Fibroblast of mammary gland (primary cell): ENCODE measurements around the gene TRIM39.

ENCODE experiments used
- DNase-seq: peaks from one replicate; pipeline ENCODE4 v3.0.0-alpha.2; 2010; ENCODE audit warnings: low read depth
- H3K4me3 ChIP-seq: 2 replicates; pipeline ENCODE4 v1.5.1; 2011; ENCODE audit warnings: low read depth, mild to moderate bottlenecking, low read length, moderate library complexity; ENCODE audit not compliant: control insufficient read depth
- TF ChIP-seq, protein P1 (sequence below): conservative IDR thresholded peaks from 2 replicates; pipeline ENCODE4 v1.5.1; 2011; ENCODE audit warnings: low read depth, low read length, inconsistent platforms; ENCODE audit not compliant: control insufficient read depth, insufficient read depth

The TRIM39 gene

DNA sequence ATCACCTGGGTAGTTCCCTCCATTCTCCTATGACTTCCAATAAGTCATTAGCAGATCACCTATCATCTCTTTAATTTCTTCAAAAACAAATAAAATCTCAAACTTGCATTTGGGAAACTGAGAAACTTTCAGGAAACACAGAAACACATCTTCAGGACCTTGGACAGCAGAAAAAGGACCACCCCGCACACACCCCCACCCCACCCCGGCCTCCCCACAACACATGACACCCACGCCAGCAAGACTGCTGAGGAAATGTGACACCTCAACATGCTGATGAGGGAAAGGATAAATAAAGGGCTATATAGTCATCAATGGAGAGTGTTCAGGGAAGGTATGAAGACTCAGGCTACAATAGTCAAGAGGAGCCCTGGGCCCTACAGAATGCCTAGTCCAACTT lies 15.6 kb upstream of the TRIM39 start:
- H3K4me3 ChIP-seq: no peak overlapping the region
- TF ChIP-seq, protein P1, sequence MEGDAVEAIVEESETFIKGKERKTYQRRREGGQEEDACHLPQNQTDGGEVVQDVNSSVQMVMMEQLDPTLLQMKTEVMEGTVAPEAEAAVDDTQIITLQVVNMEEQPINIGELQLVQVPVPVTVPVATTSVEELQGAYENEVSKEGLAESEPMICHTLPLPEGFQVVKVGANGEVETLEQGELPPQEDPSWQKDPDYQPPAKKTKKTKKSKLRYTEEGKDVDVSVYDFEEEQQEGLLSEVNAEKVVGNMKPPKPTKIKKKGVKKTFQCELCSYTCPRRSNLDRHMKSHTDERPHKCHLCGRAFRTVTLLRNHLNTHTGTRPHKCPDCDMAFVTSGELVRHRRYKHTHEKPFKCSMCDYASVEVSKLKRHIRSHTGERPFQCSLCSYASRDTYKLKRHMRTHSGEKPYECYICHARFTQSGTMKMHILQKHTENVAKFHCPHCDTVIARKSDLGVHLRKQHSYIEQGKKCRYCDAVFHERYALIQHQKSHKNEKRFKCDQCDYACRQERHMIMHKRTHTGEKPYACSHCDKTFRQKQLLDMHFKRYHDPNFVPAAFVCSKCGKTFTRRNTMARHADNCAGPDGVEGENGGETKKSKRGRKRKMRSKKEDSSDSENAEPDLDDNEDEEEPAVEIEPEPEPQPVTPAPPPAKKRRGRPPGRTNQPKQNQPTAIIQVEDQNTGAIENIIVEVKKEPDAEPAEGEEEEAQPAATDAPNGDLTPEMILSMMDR: no peak
- DNase-seq: peak; percentile 6

DNA sequence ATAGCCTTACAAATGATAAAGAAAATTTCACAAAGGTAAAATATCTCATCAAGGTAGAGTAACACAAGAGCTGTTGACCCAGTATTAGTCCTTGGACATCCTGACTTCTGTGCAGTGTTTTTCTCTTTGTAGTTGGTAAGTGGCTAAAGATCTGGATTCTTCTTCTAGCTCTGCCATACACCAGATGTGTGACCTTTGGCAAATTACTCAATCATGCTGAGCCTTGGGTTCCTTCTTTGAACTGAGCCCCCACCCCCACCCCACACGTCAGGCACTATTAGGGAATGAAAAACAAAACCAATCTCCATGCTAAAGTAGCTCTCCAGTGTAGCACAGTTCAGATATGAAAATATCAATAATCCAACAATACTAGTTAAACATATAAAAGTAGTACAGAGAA lies 15.1 kb upstream of the TRIM39 start:
- peak; percentile 42 for DNase-seq

DNA sequence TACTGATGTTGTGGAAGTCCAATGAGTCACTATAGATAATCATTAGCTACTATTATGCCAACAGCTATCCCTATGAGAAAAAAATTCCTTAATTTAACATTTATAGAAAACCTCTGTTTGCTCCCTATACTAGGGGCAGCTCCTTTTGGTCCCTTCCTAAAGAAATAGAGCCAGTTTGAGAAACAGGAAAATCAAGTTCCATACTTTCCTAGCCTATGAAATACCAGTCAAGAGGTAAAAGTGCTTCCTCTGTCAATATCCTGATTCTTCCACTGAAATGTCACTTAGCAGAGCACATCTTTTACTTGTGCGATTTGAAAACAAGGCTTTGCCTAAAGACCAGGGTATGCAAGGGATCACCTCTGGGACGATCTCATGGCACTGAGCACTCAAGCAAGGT lies 14.5 kb upstream of the TRIM39 start:
- H3K4me3 ChIP-seq: no peak overlapping the region
- TF ChIP-seq, protein P1: no peak
- no peak for DNase-seq

More for the DNA sequence above, 15.1 kb upstream of the TRIM39 start:
- no peak overlapping the region for H3K4me3 ChIP-seq
- TF ChIP-seq, protein P1: no peak

DNA sequence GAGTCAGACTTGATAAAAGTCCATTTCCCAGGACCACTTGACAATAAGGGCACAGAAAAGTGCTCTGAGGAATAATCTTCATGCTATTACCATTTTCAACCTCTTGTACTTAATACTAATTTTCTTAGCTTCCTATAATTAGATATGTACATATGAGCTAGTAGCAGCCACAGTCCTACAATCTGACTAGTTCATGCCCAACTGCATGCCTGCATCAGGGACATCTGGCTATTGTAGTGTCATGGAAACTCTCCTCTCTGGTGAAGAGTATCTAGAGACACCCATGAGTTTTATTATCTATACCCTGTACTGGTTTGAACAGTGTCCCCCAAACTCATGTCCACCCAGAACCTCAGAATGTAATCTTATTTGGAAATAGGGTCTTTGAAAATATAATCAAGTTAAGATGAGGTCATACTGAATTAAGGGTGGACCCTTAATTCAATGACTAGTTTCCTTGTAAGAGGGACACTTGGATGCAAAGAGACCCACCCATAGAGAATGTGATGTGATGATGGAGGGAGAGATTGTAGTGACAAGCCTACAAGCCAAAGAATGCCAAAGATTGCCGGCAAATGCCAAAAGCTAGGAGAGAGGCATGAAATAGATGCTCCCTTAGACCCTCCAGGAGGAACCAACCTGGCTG lies 13.9 kb upstream of the TRIM39 start:
- DNase-seq: no peak
- no peak overlapping the region for H3K4me3 ChIP-seq
- TF ChIP-seq, protein P1: no peak

DNA sequence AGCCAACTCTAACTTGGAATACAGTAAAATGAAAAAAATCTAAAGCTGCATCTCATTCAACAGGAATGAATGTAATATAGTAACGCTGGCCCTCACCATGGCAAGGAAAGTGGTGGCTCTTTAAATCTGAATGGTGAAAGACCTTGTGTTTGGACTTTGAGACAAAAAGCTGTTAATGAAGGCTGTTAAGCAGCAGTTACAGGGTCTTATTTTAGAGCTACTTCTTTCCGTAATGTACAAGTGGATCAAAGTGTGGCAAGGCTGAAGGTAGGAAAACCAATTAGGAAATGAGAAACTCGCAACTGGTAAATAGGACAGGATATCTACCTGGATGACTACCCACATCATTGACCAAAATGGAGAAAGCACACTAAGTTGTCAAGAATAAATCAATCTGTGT lies 11.6 kb upstream of the TRIM39 start:
- H3K4me3 ChIP-seq: no peak overlapping the region
- TF ChIP-seq, protein P1: no peak
- DNase-seq: no peak

DNA sequence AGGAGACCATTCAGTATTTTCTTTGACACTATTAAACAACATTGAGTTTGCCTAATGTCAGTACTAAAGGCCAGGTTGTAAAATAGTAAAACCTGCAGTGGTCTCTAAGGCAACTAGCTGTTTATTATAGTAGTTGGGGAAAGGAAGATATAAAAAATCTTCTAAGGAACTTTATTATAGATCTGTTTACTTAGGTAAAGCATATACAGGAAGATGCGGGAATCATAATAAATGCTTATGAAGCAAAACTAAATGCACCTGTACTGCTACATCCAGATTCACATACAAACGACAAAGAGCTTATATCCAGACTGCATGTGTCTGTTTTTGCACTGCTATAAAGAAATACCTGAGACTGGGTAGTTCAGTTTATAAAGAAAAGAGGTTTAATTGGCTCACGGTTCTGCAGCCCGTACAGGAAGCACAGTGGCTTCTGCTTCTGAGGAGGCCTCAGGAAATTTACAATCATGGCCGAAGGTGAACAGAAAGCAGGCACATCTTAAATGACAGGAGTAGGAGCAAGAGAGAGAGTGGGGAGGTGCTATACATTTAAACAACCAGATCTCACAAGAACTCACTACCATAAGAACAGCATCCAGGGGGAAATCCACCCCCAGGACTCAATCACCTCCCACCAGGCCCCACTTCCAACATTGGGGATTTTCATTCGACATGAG lies 8.7 kb upstream of the TRIM39 start:
- no peak overlapping the region for H3K4me3 ChIP-seq
- no peak for DNase-seq
- TF ChIP-seq, protein P1: no peak
